Measurements from ENCODE around the gene PAPPA.

The PAPPA gene

DNA sequence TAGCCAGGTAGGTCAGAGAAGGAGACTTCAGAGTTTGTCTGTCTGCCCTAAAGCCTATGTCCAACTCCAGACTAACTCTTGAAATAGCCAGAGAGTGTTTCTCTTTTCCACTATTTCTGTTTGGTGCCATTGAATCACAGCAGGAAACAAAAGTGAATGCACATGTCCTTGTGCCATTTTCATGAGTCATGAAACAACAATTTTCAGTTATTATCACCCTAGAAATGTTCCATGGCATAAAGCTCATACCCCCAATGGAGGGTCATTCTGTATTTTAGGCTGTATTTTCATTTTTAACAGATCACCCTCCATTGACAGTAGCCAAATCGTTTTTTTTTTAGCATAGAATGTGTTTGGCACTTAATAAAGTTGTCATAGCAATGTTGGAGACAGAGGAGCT lies 124.7 kb downstream of the PAPPA start:
- DNase-seq: no peak

DNA sequence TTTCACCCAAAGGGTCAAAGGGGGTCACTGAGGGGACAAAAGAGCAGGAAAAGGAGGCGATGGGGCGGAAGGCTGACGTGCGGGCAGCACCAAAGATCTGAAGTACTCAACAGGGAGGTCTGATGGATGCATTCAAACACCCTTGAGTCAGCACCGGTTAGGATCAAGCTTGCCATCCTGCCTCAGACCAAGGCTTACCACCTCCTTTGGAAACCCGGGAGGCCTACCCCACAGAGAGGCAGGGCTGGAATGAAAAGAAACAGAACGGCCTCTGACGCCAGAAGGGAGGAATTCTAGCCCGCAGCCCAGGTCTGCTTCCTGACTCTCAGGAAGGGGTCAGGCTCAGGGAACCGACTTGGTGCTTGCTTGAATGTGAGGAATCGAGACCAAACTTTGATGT lies 125.6 kb downstream of the PAPPA start:
- no peak for DNase-seq

DNA sequence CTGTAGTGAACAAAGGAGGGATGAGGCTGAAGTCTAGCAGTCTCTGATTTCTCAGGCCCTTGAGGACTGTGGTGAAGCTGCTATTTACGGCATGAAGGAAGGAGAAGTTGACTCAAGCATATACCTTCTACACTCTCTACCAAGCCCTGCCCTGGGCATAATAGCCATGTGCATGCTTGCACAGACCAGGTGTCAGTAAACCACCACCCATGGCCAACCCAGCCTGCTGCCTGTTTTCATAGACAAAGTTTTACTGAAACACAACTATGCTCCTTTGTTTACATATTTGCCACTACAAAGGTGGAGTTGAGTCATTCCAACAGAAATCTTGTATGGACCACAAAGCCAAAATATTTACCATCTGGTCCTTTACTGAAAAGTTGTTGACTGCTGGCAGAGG lies 126.9 kb downstream of the PAPPA start:
- no peak for DNase-seq

DNA sequence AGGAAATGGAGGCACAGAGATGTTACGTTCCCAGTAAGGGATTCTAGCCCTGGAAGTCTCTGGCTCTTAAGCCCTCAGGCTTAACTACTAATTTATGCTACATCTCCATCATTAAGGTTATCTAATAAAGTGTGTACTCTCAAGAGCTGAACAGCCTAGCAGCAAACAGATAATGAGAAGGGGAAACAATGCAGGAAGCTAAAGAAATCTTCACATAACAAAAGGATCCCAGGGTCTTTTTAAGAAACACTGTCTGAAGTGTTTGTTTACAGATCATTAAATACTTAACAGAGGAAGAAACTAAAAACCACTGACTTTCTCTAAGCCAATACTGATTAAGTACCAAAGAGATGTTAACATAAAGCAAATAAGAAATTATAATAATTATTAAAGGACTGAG lies 129.0 kb downstream of the PAPPA start:
- no peak for DNase-seq

DNA sequence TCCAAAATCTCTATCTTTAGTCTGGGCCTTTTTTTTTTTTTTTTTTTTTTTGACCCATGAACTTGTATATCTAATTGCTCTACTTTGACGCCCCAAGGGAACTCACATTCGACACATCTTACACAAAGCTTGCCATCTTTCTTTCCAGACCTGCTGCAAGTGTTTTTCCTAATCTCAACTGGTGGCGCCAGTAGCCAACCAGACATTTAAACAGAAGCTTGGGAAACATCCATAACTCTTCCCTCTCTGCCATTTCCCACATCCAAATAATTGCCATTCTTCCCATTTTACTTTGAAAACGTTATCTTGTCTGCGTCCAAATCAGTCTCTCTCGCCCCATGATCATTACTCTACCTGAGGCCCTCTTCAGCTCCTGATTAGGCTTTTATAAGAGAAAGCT lies 130.9 kb downstream of the PAPPA start:
- DNase-seq: no peak

DNA sequence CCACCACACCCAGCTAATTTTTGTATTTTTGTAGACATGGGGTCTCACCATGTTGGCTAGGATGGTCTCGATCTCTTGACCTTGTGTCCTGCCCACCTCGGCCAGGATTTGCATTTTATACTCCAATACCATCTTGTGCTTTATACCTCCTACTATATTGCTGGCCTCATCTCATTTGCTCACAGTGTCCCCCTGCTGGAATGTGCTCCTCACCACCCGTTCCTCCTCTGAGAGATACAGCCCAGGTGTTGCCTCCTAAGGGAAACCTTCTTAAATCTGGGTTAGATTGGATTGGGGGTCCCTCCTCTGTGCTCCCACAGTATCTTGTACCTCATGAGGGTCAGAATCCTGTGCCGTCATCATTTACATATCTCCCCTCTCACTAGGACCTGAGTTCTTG lies 131.7 kb downstream of the PAPPA start:
- DNase-seq: no peak

DNA sequence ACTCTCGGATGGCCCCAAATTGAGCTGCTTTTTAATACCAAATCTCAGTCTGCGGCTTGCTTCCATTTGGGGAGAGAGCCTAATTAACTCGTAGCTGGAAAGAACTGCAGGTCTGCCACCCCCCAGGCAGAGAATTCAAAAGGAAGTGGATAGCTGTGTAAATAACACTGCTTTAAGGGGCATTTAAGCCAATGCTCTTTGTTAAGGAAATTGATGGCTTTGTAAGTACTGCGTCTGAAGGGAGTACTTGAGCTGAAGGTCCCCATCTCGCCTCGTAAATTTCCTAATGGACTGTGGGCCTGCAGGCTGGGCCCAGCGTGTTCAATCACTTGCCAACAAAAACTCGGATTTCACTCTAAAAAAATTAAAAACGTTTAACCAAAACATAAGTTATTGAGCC lies 132.7 kb downstream of the PAPPA start:
- no peak for DNase-seq

DNA sequence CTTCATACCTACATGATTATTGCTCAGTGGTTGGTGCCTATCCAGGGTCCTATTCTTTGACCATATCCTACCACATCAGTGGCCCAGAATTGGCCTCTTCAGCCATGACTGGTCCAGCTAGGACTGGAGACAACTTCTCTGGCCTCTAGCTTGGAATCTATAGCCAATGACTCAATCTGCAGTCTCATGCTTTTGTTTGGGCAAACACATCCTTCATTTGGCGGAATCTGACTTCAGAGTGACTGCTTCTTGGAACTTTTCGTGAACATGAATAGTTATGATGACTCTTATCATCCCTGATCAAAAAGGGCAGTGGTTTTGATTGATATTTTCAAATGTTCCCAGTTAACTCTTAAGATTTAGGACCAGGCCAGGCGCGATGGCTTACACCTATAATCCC lies 134.1 kb downstream of the PAPPA start:
- no peak for DNase-seq

DNA sequence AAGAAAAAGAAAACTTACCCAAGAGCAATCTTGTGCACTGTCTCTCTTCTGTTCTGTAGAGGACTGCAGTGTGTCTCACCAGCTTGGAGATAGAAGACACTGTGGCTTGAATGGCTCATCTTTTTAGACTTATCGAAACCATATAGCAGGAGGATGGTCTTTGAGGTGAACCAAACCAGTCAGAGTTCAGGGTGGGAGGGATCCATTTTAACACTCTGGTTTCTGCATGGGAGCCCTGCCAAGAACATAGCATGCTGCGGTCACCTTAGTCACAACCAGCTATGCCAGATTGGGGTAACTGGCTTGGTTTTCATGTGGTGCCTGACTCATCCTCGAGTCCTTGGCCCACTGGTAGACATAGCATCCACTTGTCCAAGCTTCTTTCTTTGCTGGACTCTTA lies 135.1 kb downstream of the PAPPA start:
- DNase-seq: no peak

DNA sequence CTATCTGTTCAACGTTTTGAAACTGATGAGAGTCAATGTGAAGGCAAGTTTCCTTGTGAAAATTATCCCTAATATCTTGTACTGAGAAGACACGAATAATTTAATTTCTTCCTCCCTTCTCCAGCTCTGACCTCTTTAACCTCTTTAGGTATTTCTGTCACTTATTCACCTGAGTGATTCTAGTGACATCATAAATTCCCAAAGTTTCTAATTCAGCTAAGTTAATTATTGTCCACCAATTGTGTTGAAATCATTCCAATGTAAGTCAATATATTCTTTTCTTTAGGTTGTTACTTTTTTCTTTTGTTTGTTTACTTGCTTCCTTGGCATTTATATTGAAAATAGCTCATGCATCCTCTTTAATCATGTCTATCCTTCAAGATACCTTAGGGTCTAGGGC lies 143.8 kb downstream of the PAPPA start:
- DNase-seq: no peak

DNA sequence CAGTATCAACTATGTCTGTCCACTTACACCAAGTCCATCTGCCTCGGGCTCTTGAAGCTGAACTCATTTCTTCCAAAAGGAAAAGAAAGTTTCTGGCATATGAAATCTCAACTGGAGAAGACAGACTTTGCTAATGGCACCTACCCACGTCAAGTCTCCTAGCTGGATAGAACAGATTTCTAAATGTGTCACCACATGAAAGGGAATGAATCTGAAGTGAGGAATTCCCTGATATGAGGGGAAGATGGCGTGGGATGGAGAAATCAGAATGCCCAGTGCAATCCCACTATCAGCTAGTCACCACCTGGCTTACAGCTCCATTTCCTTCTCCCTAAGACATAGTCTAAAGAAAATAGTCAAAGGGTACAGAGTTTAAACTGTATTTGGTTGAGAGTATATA lies 144.7 kb downstream of the PAPPA start:
- no peak for DNase-seq

DNA sequence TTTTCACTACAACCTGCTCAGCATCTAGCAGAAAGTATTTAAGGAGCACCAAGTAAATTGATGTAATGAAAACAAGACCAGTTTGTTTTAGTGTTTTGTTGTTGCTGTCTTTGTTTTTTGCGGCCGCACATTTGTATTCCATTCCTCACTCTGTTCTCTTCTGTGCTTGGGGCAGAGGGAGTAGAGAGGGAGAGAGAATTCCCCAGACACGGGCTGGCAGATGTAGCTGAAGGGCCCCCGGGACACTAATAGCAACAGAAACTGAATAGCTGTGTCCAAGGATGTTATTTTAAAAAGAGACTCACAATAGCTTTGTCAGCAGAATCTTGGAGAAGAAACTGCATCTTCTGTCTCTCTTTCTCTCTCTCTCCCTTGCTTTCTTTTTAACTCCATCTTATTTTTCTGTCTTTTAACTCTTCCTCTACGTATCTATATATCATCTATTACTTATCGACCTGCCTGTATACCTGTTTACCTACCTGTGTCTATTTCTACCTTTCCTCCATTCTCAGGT lies 145.3 kb downstream of the PAPPA start:
- no peak for DNase-seq

DNA sequence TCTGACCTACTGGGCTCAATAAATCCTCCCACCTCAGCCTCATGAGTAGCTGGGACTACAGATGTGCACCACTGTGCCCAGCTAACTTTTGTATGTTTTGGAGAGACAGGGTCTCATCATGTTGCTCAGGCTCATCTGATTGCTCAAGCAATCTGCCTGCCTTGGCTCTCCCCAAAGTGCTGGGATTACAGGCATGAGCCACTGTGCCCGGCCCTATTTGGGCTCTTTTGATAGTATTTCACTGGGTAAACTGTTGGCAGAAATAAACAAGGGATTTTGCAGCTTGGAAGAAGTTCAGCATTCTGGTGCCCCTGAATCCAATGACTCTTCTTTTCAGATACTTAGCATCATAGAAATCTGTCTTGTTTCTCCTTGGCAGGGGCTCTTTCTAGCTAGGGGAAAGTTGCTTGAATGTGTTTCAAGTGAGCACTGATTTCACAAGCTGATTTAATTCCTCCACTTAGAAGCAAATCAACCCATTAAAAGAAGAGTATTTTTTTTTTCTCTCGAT lies 146.8 kb downstream of the PAPPA start:
- no peak for DNase-seq

DNA sequence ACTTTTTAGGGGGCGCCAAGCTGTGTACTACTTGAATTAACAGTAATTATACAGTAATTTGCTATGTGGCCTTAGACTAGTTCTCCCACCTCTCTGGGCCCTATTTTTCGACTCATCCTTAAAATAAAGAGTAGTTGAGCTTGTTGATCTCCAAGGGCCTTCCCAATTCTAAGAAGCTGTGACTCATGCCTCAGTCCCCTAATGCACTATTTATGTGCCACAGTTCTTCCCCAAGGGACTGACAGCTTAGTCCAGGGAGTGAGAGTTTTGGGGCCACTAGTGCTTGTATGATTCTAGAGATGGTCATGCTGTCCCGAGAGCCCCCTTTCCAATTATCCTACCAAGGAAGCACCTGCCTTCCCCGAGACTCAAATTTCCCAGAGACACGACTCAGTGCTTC lies 149.7 kb downstream of the PAPPA start:
- DNase-seq: no peak

DNA sequence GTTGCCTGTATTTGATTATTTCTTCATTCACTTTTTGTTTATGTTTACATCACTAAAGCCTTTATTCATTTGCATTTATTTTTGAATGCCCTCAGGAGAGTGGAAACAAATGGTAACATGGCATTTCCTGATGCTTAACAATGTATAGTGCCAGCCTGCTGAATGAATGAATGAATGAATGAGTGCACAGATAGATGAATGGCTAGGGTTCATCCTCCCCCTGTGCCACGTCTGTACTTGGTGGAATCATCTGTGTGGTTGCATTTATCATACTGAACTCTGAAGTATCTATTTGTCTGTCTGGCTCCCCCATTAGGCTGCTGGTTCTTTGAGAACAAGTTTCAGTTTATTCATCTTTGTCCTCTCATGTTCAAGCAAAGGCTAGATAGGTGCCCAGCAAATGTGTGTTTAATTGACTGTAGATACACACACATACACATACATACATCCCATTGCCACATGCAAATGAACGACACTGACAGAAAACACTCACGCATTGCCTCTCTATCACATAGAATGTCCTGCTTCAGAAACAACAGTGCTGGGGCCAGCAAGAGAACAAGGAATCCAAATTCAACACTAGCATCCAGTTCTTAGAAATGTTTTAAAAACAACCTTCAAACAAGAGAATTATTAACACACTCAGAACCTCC lies 150.4 kb downstream of the PAPPA start:
- no peak for DNase-seq

DNA sequence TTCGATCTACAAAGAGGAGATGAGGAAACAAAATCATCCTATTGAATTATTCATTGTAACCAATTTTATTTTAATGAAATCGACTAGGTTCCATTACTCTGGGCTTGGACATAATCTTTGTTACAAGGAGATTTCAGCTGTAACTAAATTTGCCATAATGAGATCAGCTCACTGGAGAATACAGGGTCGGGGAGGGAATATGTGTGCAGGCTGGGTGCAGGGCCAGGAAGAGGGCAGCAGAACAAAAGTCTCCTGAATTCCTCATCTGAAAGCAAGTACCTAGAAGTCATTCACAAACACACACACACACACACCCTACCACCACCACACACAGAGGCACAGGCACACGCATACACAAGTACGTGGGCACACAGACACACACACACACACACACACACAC lies 151.2 kb downstream of the PAPPA start:
- no peak for DNase-seq

DNA sequence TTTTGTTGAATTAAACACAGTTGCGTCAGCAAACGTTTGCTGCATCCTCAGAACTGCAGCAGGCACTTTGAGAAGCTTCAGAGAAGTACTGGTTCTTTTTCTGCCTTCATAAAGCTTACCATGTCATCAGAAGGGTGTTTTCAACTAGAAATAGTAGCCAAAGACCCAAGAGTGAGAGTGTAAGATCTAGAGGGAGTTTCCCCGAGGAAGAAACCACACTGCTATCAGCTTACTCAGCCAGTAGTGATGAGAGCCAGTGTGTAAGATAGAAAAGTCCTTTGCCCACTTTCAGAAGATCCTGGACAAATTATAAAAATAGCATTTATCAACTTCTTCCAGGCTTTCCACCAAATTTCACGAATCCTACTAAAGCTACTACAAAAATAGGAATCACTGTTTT lies 154.5 kb downstream of the PAPPA start:
- no peak for DNase-seq

DNA sequence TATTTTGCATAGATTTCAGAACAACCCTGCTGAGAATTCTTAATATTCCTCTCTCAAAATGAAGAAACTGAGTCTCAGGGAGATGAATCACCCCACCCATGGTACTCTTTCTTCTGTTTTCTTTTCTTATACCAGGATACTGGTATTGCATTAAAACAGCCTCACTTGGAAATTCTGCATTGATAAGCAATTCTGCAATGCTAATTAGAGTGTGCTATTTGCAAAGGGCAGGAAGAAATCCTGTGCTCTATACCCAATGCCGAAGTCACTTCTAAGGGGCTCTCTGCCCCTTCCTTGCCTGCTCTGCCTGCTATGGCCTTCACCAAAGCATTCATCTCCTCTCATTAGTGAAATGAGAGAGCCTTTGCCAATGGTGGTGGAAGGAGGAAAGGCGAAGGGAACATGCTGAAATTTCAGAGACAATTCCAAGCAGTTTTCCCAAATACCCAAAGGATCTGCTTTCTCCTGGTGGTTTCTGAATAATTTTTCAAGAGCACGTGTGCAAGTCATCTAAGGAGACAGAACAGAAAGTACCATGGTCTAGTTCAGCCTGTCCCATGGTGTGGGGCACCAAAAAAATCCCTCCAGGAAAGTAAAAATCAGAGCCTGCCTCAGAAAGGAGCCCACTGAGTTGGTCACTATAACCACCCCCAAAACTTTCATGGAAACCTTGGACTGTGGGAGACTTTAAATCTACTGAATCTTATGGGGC lies 156.5 kb downstream of the PAPPA start:
- no peak for DNase-seq

DNA sequence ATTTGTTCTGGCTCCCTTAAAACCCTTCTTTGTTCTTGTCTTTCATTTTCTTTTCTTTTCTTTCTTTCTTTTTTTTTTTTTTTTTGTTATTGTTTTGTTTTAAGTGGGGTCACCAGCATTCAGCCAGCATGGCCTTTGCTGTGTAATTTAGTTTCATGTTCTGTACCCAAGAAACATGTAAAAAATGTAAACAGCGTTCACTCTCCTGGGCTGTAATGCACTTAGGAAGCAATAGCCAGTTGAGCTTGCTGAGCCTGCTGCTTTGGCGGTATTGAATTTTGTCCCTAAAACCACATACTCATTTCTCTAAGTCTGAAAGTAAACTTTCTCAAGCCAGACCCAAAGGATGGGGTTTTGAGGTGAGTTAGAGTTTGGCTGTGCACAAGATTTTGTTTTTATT lies 158.6 kb downstream of the PAPPA start:
- DNase-seq: no peak

DNA sequence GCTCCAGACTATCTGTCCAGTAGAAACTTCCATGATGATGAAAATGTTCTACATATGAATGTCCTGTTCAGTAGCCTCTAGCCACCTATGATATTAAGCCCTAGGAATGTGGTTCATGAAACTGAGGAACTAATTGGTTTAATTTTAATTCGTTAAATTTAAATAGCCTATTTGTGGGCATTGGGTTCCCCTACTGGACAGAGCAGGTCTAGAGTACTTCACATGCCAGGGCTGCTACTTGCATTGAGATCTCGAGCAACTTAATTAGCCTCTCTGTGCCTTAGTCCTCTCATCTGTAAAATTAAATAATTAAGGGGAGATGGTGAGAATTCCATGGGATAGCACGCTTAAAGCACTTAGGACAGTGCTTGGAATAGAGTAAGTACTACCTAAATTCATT lies 160.0 kb downstream of the PAPPA start:
- no peak for DNase-seq

DNA sequence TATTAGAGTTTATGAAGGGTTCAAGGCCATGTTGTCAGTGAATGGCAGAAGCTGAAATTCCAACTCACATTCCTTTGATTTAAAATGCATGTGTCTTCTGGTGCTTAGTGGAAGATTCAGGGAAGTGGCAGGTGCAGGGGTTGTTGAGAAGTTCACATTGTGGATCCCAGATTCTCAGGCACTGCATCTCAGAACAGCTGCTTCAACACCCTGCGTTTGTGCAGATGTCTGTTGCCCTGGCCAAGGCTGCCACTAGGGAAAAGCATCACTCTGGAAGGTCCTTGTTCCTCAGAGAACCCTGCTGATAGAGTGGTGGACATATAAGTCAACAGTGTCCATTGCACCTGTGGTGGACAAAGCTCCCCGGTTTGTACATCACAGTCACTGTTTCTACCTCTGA lies 162.7 kb downstream of the PAPPA start:
- no peak for DNase-seq

DNA sequence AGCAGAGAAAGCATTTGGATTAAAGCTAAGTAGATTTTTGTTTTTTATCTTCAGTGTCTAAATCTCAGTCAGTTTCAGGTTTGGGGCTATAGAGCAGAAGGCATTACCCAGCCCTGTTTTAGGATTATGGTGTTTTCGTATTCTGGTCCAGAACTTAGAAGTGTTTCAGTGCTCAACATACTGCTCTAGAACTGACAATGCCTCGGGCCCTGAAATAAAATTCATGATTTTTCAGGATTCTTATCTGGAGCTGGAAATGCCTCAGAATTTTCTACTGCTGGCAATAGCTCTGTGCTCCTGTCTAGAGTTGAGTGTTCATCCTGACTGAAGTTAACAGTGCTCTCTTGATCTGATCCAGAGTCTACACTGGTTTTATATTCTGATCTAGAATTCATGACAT lies 163.9 kb downstream of the PAPPA start:
- DNase-seq: no peak

DNA sequence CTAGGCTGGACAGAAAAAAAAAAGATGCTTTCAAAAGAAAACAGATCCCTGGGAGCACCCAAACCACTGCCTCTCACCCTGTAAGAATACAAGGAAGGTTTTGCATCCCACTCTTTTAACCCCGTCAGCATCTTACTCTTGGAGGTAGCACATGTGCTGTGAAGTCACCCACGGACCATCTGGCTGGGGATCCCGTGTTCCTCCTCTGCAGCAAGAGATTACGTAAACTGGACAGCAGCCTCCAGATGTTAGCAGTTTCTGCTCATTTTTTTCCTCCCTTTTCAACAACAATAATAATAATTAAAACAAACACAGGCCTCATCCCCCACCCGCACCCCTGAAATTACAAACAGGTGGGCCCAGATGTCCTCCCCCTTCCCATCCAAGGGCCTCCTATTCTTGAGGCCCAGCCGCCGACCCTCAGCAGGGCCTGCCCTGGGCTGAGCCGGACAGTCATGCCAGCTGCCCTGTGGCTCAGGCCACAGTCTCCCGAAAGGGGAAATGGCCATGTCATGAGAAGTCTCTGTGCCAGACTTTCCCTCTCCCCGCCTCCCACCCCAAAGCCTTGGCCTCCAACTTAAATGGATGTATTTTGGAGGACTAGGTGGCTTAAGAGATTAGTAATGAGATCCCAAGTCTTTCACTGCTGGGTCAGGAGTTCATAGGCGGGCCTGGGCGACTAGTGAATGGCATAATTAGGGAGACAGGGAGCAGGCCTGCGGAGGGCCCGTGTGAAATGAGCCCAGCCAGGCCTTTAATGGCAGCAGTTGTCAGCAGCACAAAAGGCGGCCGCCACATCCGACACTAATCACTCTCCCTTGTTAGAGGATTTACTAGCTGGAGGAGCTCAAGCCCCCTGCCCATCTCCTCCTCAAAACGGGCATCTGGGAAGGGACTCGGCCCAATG lies 165.1 kb downstream of the PAPPA start:
- no peak for DNase-seq

DNA sequence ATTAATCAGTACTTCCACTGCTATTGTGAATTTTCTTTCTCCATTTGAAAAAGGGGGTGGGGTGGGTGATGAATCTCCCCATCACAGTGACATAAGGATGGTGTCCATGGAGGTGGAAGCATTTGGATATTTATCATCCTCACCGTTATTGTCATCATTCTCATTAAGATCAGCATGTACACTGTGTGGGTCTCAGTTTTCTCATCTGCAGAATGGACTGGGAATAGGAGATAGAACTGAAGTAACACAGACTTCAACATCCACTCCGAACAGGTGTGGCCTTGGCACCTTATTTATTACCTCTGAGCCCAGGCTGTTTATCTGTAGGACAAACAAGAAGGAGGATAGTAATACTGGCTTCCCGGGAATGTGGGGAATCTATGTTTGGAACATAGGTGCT lies 165.9 kb downstream of the PAPPA start:
- DNase-seq: no peak

All from activated gamma-delta T cell (primary cell).